HL-60 (cell line): ENCODE measurements around the gene NSFL1C.

Experiments
- DNase-seq, 2 experiments: peaks; one replicate each; pipeline ENCODE4 v3.0.0-alpha.2; 2010 to 2020; ENCODE audit warnings: low read depth in 1 of 2, low spot score in 1 of 2
- H3K27ac ChIP-seq: fragments of 250-450 bp; sonication (Bioruptor Pico); replicated peaks from 2 replicates; pipeline ENCODE4 v1.5.1; 2020; ENCODE audit warnings: mild to moderate bottlenecking, moderate library complexity
- H3K27me3 ChIP-seq: fragments of 250-450 bp; sonication (Bioruptor Pico); 2 replicates; pipeline ENCODE4 v1.5.1; 2021; ENCODE audit warnings: mild to moderate bottlenecking, moderate library complexity; ENCODE audit not compliant: insufficient read depth, poor library complexity, severe bottlenecking
- H3K4me3 ChIP-seq: replicated peaks from 2 replicates; pipeline ENCODE4 v1.5.1; 2011; ENCODE audit warnings: mild to moderate bottlenecking, control low read depth, low read length; ENCODE audit not compliant: insufficient read depth
- GABPA ChIP-seq: IDR thresholded peaks from 2 replicates; pipeline ENCODE4 v1.6.1; 2012; ENCODE audit warnings: low read depth
- POLR2AphosphoS5 ChIP-seq: IDR thresholded peaks from 2 replicates; pipeline ENCODE4 v1.6.1; 2012; ENCODE audit warnings: low read depth
- SPI1 ChIP-seq: IDR thresholded peaks from 2 replicates; pipeline ENCODE4 v1.6.1; 2012; ENCODE audit warnings: low read depth, mild to moderate bottlenecking, borderline replicate concordance
- TF ChIP-seq, protein P1 (sequence below): IDR thresholded peaks from one replicate; pipeline ENCODE4 v1.5.1; 2011; ENCODE audit warnings: low read length, control low read depth, inconsistent platforms; ENCODE audit not compliant: insufficient read depth
- TF ChIP-seq, protein P2 (sequence below): IDR thresholded peaks from 2 replicates; pipeline ENCODE4 v1.6.1; 2012; ENCODE audit warnings: low read depth; ENCODE audit not compliant: insufficient replicate concordance

The NSFL1C gene

DNA sequence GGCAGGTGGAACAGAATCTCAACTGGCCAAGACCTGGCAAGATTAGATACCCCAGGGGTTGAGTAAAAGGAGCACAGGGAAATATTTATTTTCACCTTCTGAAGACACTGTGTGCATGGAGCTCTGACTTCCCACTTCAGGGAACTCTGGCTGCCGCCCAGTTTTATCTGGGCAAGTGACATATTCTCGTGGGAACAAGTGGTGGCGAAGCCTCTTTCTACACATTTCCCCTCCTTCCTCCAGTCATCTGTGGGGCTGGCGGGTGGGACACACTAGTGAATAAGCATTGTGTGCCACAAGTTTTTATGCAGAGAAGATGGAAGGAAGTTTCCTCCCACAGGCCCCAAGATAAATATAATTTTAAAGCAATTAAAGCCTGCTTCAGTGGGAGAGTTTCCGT lies 23.6 kb downstream of the NSFL1C start:
- no peaks in the 10 kb centered on the region for H3K27me3 ChIP-seq
- no peak for DNase-seq
- TF ChIP-seq, protein P1, sequence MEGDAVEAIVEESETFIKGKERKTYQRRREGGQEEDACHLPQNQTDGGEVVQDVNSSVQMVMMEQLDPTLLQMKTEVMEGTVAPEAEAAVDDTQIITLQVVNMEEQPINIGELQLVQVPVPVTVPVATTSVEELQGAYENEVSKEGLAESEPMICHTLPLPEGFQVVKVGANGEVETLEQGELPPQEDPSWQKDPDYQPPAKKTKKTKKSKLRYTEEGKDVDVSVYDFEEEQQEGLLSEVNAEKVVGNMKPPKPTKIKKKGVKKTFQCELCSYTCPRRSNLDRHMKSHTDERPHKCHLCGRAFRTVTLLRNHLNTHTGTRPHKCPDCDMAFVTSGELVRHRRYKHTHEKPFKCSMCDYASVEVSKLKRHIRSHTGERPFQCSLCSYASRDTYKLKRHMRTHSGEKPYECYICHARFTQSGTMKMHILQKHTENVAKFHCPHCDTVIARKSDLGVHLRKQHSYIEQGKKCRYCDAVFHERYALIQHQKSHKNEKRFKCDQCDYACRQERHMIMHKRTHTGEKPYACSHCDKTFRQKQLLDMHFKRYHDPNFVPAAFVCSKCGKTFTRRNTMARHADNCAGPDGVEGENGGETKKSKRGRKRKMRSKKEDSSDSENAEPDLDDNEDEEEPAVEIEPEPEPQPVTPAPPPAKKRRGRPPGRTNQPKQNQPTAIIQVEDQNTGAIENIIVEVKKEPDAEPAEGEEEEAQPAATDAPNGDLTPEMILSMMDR: no peak
- TF ChIP-seq SPI1 (no peak), POLR2AphosphoS5 (no peak)
- H3K27ac ChIP-seq: no peak overlapping the region
- H3K4me3 ChIP-seq: no peak overlapping the region

DNA sequence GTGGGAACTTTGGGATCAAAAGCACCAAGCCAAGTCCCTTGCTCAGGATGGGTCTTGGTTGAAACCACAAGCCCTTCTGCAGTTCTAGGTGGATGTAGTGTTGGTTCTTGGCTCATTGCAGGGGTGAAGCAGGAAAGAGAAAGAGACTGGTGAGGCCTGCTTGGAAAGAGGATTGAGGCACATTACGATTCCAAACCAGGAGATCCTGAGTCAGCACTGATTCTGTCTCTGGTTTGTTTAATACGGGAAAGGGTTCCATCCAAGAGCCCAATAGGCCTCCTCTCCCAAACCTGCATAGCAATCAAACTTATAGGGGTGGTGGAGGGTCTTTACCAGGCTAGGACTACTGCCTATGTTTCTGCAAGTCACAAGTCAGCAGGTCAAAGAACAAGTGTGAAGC lies 24.3 kb downstream of the NSFL1C start:
- Histone ChIP-seq H3K27me3 (no peaks in the 10 kb centered on the region), H3K27ac (no peak overlapping the region), H3K4me3 (no peak overlapping the region)
- TF ChIP-seq GABPA: no peak
- no peak for TF ChIP-seq SPI1
- no peak for TF ChIP-seq POLR2AphosphoS5
- TF ChIP-seq, protein P2, sequence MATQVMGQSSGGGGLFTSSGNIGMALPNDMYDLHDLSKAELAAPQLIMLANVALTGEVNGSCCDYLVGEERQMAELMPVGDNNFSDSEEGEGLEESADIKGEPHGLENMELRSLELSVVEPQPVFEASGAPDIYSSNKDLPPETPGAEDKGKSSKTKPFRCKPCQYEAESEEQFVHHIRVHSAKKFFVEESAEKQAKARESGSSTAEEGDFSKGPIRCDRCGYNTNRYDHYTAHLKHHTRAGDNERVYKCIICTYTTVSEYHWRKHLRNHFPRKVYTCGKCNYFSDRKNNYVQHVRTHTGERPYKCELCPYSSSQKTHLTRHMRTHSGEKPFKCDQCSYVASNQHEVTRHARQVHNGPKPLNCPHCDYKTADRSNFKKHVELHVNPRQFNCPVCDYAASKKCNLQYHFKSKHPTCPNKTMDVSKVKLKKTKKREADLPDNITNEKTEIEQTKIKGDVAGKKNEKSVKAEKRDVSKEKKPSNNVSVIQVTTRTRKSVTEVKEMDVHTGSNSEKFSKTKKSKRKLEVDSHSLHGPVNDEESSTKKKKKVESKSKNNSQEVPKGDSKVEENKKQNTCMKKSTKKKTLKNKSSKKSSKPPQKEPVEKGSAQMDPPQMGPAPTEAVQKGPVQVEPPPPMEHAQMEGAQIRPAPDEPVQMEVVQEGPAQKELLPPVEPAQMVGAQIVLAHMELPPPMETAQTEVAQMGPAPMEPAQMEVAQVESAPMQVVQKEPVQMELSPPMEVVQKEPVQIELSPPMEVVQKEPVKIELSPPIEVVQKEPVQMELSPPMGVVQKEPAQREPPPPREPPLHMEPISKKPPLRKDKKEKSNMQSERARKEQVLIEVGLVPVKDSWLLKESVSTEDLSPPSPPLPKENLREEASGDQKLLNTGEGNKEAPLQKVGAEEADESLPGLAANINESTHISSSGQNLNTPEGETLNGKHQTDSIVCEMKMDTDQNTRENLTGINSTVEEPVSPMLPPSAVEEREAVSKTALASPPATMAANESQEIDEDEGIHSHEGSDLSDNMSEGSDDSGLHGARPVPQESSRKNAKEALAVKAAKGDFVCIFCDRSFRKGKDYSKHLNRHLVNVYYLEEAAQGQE: no peak
- TF ChIP-seq, protein P1: no peak
- DNase-seq: no peak

DNA sequence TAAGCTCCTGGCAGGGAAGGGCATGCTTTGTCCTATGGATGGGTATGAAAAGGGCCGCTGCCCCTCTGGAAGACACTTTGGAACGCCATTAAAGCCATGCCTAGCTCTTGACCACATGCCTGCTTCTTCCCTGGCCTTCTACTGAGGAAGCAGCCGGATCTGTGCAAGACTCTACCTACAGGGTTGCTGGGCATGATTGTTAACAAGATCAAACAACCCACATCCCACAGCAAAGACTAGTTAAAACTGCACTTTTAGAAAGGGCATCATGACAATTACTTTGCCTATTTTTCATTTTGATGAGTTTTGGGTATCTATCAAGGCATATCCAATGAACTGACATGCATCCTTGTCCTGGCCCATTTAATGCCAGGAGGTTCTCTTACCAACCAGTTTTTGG lies 25.5 kb downstream of the NSFL1C start:
- no peaks in the 10 kb centered on the region for H3K27me3 ChIP-seq
- no peak overlapping the region for H3K27ac ChIP-seq
- H3K4me3 ChIP-seq: no peak overlapping the region
- no peak for DNase-seq
- TF ChIP-seq, protein P1: no peak
- TF ChIP-seq, protein P2: no peak
- TF ChIP-seq GABPA (no peak), POLR2AphosphoS5 (no peak), SPI1 (no peak)

DNA sequence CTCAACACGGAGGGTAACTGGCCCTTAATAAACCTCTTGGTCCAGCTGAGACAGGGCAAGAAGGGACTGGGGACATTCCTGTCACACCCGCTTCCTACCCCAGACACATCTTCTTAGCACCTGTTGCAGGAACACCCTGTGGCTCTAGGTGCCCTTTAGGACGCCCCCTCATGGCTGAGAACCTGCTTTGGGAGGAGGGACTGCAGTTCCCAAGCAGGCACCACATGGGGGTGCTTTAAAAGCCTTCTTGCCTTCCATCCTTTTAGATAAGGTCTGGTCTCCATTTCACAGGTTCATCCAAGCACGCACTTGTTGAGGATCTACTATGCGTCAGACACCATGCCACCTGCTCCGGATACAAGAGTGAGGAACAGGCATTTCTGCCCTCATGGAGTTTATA lies 26.6 kb downstream of the NSFL1C start:
- Histone ChIP-seq H3K27ac (no peak overlapping the region), H3K27me3 (no peaks in the 10 kb centered on the region), H3K4me3 (no peak overlapping the region)
- TF ChIP-seq, protein P2: no peak
- no peak for TF ChIP-seq GABPA
- TF ChIP-seq, protein P1: peak; percentile 40
- no peak for TF ChIP-seq POLR2AphosphoS5
- no peak for TF ChIP-seq SPI1
- peak in 1 of 2 experiments; percentile 30 for DNase-seq
